ENCODE results near the gene GRK6.
A peak's percentile ranks its signal among the peaks of the same experiment; 100 is the strongest.

GRK6 gene

DNA sequence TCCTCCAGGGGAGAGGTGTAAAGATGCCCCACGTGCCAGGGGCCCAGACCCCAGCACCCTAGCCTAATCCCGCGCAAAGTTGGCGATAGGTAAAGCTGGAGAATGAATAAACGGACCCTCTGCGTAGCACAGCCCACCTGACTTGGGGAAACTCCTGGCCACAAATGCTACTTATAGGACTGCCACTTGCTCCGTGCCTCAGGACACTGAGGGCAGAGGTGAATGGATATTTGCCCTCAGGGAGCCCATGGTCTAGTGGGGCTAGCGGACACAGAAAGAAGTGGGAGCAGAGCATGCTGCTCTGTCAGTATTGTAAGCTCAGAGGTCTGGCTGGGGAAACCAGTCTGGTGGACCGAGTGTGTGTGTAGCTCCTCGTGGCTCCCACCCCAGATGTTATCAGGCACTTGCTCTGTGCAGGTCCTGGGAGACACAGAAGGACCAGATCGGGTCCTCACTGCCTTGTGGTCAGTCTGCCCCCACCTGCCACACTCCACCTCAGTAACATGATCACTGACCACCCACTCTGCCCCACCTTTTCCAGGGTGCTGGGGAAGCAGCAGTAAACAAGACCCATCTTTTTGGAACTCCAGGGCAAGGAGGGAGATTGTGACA lies 841 bp downstream of the GRK6 start:
- DNase-seq, result no peak

GRCh38 chr5:177427919-177428573 lies 1.6 kb downstream of the GRK6 start:
- DNase-seq, result peak; percentile 77

DNA sequence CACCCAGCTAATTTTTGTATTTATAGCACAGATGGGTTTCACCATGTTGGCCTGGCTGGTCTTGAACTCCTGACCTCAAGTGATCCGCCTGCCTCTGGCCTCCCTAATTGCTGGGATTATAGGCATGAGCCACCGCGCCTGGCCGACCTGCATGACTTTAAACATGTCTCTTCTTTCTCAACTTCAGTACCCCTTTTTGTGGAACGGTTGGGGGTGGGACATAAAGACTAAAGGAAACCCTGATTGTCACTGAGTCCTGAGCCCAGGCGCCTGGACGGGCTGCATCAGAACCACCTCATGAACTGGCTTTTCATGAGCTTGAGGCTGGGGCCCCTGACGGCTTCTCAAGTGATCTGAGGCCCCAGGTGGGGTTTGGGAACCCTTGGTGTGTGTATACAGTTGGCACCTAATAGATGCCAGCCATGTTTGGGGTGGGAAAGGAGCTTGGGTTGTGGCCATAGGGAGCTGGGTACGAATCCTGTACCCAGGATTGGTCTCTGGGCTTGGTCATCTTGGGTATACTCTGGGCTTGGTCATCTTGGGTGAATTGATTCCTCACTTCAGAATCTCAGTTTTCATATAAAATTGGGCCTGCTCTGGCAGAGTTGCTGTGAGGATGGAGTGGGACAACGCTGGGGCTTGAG lies 2.2 kb downstream of the GRK6 start:
- no peak for DNase-seq

GRCh38 chr5:177429248-177430040 lies 3.0 kb downstream of the GRK6 start:
- peak; percentile 94 for DNase-seq

DNA sequence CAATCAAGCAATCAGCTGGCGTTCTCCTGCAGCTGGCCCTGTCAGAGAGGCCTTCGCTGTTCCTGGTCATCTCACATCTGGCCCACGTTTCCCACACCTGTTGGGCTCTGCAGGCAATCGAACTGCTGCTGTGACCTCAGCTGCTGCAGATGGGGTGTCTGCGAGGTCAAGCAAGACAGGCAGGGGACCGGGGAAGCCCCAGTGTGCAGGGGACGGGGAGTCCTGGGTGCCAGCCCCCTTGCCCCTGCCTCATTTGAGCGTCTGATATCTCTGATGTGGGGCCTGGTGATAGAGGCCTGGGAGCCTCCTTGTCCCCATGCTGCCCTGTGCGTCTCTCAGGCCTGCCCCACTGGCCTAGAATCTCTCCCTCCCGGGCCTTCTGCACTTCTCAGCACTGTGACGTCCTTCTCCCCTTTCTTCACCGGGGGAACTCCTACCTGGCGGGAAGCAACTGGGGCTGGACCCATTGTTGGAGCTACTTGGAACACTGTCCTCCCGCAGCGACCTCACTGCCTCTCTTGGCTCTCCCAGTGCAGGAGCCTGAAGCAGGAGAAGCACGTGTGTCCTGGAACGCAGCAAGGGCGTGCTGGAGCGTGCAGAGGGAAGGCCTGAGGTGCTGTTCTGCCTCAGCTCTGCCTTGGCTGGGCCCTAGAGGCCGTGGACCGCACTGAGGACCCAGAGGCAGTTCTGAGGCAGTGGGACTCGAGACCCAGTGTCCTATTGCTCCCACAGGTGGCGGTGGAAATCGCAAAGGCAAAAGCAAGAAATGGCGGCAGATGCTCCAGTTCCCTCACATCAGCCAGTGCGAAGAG lies 3.9 kb downstream of the GRK6 start:
- no peak for DNase-seq

GRCh38 chr5:177430972-177431316 lies 4.5 kb downstream of the GRK6 start:
- no peak for DNase-seq

DNA sequence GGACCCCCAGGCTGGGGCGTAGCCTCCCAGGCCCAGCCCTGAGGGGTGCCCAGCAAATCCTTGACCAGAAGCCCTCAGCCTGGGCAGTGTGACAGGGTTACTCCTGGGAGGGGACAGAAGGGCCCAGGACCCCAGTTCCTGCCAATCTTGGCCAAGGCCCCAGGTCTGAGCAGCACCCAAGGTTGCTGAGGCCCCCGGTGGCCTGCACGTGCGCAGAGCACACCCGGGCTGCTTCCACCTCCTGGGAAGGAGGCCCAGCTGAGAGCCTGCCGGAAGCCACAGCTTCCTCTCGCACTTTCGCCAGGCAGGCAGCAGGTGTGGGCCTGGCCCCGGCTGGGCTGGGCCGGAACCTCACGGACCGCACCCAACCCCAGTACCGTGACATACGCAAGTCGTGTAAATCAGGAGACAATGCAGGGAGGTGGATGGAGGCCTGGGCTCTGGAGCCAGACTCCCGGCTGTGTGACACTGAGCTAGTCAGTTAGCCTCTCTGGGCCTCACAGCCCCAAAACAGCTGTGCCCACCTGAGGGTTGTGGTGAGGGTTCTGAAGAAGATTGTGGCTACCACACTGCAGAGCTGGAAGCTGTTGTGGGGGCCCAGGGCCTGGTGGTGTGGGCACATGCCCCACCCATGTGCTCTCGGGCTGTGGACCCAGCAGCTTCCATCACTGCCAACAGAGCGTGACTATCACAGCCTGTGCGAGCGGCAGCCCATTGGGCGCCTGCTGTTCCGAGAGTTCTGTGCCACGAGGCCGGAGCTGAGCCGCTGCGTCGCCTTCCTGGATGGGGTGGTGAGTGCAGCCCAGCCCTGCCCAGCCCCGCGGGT lies 5.1 kb downstream of the GRK6 start:
- peak; percentile 89 for DNase-seq

- DNase-seq, result no peak
These were observed 5.8 kb downstream of the GRK6 start for GRCh38 chr5:177432143-177432838.

DNA sequence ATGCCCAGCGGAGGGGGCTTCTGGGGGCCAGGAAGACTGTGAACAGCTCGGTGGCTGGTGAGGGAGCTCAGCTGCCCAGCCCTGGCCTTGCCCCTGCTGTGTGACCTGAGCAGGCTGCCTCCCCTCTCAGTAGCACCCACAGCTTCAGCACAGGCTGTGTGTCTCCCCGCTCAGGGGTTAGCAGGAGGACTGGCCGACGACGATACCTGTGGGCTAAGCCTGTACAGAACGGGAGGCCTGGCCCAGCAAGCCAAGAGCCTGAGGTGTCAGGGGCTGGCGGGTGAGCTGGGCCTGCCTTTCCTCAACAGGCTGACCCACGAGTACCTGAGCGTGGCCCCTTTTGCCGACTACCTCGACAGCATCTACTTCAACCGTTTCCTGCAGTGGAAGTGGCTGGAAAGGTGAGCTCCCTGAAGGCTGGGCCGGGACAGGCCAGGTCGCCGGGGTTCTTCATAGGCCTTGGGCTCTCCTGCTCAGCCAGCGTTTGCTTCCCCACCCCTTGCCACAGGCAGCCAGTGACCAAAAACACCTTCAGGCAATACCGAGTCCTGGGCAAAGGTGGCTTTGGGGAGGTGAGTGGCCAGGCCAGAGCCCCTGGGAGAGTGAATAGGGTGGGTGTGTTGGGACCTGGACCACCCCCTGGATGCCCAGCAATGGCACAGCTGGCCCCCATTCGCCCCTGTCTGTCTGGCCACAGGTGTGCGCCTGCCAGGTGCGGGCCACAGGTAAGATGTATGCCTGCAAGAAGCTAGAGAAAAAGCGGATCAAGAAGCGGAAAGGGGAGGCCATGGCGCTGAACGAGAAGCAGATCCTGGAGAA lies 6.6 kb downstream of the GRK6 start:
- DNase-seq, result no peak

DNA sequence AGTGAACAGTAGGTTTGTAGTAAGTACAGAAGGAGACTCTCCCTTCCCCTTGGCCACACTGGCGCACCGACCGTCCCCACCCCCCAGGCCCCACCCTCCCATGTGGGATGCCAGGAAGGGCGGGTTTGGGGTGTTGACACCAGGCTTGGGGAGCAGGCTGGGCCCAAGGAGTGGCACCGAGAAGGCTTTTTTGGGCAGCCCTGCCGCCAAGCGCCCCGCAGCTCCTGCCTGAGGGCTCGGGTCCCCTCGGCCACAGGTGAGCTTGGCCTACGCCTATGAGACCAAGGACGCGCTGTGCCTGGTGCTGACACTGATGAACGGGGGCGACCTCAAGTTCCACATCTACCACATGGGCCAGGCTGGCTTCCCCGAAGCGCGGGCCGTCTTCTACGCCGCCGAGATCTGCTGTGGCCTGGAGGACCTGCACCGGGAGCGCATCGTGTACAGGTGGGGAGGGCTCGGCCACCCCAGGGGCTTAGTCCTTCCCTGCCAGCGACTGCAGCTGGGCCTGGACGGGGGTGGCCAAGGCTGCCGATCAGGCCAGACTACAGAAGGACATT lies 7.3 kb downstream of the GRK6 start:
- no peak for DNase-seq

GRCh38 chr5:177434437-177434836 lies 8.0 kb downstream of the GRK6 start:
- DNase-seq, result peak; percentile 85

DNA sequence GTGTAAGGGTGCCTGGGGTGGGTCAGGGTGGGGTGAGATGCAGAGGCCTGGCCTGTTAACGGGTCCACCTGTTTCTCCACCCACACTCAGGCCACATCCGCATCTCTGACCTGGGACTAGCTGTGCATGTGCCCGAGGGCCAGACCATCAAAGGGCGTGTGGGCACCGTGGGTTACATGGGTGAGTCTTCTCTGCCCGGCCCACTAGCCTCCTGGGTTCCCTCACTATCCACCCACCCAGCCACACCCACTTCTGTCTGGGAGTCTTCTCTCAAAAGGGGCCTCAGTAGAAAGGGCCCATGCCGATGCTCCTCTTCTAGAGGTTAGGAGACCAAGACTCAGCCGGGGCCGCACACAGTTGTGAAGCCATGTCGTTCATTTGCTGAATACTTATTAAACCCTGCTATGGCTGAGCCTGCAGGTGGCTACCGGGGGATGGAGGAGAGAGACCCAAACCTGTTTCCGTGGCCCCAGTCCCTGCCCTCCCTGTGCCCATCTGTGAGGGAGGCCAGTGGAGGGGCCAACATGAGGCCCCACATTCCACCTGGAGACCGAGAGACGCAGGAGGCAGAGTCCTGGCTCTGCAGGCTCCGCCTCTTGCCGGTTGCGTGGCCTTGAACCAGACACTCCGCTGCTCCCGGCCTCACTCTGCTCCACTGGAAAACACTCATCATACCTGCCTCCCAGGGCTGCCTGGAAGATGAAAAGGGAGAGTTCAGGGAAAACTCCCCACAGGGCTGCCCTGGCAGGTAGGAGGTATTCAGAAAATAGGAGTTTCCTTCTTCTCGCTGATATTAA lies 8.7 kb downstream of the GRK6 start:
- DNase-seq, result no peak

DNA sequence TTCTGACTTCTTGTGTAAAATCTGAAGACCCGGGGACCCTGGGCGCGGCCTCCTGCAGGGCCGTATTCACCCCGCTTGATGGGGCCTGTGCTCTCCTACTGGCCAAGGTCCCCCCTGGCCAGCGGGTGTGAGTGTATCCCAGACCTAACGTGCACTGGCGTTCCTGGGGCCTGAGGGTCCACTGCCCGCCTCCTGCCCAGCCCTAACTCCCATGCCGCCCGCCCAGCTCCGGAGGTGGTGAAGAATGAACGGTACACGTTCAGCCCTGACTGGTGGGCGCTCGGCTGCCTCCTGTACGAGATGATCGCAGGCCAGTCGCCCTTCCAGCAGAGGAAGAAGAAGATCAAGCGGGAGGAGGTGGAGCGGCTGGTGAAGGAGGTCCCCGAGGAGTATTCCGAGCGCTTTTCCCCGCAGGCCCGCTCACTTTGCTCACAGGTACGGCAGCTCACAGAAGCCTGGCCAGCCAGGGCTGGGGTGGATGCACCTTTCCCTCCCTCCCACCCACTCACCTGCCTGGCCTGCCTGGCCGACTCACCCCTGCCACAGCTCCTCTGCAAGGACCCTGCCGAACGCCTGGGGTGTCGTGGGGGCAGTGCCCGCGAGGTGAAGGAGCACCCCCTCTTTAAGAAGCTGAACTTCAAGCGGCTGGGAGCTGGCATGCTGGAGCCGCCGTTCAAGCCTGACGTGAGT lies 9.5 kb downstream of the GRK6 start:
- no peak for DNase-seq

DNA sequence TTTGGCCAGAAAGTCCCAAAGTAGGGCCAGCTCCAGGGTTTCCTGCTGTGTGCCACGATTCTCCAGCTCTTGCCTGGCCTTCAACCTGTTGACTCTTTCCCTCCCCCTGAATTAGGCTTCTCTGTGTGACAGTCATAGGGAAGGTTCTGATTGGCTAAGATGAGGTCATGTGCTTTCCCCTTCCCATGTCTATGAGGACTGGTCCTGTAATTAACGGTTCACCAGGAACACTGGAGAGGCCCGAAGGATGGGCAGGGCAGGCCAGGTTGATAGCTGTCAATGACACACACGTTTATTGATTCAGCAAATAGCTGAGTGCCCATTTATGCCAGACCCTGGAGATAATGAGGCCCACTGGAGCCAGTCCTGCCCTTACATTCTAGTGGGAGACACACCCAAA lies 11.1 kb downstream of the GRK6 start:
- no peak for DNase-seq

DNA sequence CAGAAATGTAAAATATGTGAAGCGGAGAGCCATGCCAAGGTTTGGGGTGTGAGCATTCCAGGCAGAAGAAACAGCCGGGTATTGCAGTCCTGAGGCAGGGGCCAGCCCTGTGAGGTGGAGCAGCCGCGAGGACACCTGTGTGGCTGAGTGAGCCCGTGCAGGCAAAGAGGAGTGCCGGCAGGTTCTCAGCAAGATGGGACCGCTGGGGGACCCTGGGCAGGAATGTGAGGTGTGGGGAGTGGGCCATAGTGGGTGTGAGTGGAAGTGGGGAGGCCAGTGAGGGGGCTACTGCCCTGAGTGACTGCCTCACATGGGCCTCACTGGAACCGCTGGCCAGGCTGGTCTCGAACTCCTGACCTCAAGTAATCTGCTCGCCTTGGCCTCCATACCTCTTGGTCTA lies 12.0 kb downstream of the GRK6 start:
- DNase-seq, result no peak

- no peak for DNase-seq
These were observed 13.1 kb downstream of the GRK6 start for GRCh38 chr5:177439518-177440053.

GRCh38 chr5:177440211-177440989 lies 13.9 kb downstream of the GRK6 start:
- DNase-seq, result peak; percentile 85
